ENCODE measurements around the gene C5orf47.

C5orf47 gene

GRCh38 chr5:174052636-174053035 lies 63.7 kb downstream of the C5orf47 start:
- DNase-seq, result peak; percentile 38
- no peak for TF ChIP-seq EZH2 (optimal IDR thresholded peaks at IDR 0.05; ENCODE audit: low read depth, low read length)
- no peak for TF ChIP-seq CTCF (IDR thresholded peaks at IDR 0.05; ENCODE audit: low read length)
- no peak for TF ChIP-seq EZH2phosphoT487 (IDR thresholded peaks at IDR 0.05; ENCODE audit: low read length)
- no peak overlapping the region for H3K4me2 ChIP-seq (ENCODE audit: low read depth, low read length)
- no peaks in the 10 kb centered on the region for H3K9me2 ChIP-seq (replicated peaks; ENCODE audit: insufficient read depth, low read length)
- no peak overlapping the region for H3K4me3 ChIP-seq (ENCODE audit: low read length)
- H3K27me3 ChIP-seq (replicated peaks; ENCODE audit: insufficient read depth, low read length), result no peaks in the 10 kb centered on the region
- H3K4me1 ChIP-seq (ENCODE audit: low read length), result peaks cover 16% of the 10 kb centered on the region
- H3K36me3 ChIP-seq (replicated peaks; ENCODE audit: insufficient read depth, low read length), result no peaks in the 10 kb centered on the region
- H3K27ac ChIP-seq (ENCODE audit: low read length), result no peak overlapping the region
- no peak overlapping the region for H2AFZ ChIP-seq (ENCODE audit: low read length)
- H3F3A ChIP-seq (ENCODE audit: insufficient read depth, low read length), result no peaks in the 10 kb centered on the region
- H3K9me3 ChIP-seq (replicated peaks; ENCODE audit: insufficient read depth, low read length), result no peaks in the 10 kb centered on the region
- no peaks in the 10 kb centered on the region for H3K79me2 ChIP-seq (ENCODE audit: low read length)
- H4K20me1 ChIP-seq (ENCODE audit: insufficient read depth, low read length), result no peaks in the 10 kb centered on the region
- H3K9ac ChIP-seq (ENCODE audit: low read length), result no peak overlapping the region

- H3K79me2 ChIP-seq (ENCODE audit: low read length), result no peaks in the 10 kb centered on the region
- H3K4me2 ChIP-seq (ENCODE audit: low read depth, low read length), result no peak overlapping the region
- no peak overlapping the region for H2AFZ ChIP-seq (ENCODE audit: low read length)
- no peak for DNase-seq
- TF ChIP-seq EZH2phosphoT487 (IDR thresholded peaks at IDR 0.05; ENCODE audit: low read length) (no peak), CTCF (IDR thresholded peaks at IDR 0.05; ENCODE audit: low read length) (no peak), EZH2 (optimal IDR thresholded peaks at IDR 0.05; ENCODE audit: low read depth, low read length) (no peak)
- no peak overlapping the region for H3K4me3 ChIP-seq (ENCODE audit: low read length)
- no peaks in the 10 kb centered on the region for H3K27me3 ChIP-seq (replicated peaks; ENCODE audit: insufficient read depth, low read length)
- no peaks in the 10 kb centered on the region for H3K9me3 ChIP-seq (replicated peaks; ENCODE audit: insufficient read depth, low read length)
- peaks cover 5% of the 10 kb centered on the region for H3F3A ChIP-seq (ENCODE audit: insufficient read depth, low read length)
- H3K9me2 ChIP-seq (replicated peaks; ENCODE audit: insufficient read depth, low read length), result no peaks in the 10 kb centered on the region
- no peak overlapping the region for H3K27ac ChIP-seq (ENCODE audit: low read length)
- no peak overlapping the region for H3K9ac ChIP-seq (ENCODE audit: low read length)
- no peaks in the 10 kb centered on the region for H3K36me3 ChIP-seq (replicated peaks; ENCODE audit: insufficient read depth, low read length)
- no peaks in the 10 kb centered on the region for H4K20me1 ChIP-seq (ENCODE audit: insufficient read depth, low read length)
- peaks cover 29% of the 10 kb centered on the region for H3K4me1 ChIP-seq (ENCODE audit: low read length)
Measured at GRCh38 chr5:174053905-174054304, 64.9 kb downstream of the C5orf47 start.
